Measurements from ENCODE around the gene CYP24A1. TPM values are rescaled to one million over a fixed set of nuclear protein-coding genes. Genes with fewer than 3 reads are reported as not detected.
A peak's percentile ranks its signal among the peaks of the same experiment; 100 is the strongest.

The CYP24A1 gene
- total and polyA plus RNA-seq, 2 of the 13 experiments (the other 11 are each of a cell fraction or from before 2014, with no cell fraction given): 9.4 to 32.7 TPM

- TF ChIP-seq ZXDC (CRISPR knock-in tag; IDR thresholded peaks at IDR 0.05): no peak
- TF ChIP-seq ASH2L (IDR thresholded peaks at IDR 0.05; ENCODE audit: insufficient read length, low read depth, low read length): peak; percentile 23
- TF ChIP-seq U2AF1 (optimal IDR thresholded peaks at IDR 0.05; ENCODE audit: low read depth, low read length): no peak
- peak; percentile 69 for TF ChIP-seq SMC3 (IDR thresholded peaks at IDR 0.05; ENCODE audit: low read length)
- TF ChIP-seq TIGD3 (CRISPR knock-in tag; IDR thresholded peaks at IDR 0.05; ENCODE audit: borderline replicate concordance): no peak
- no peak for TF ChIP-seq TRAFD1 (CRISPR knock-in tag; IDR thresholded peaks at IDR 0.05; ENCODE audit: borderline replicate concordance)
- TF ChIP-seq ZBTB4 (CRISPR knock-in tag; IDR thresholded peaks at IDR 0.05; ENCODE audit: borderline replicate concordance): no peak
- no peak for TF ChIP-seq PRDM4 (CRISPR knock-in tag; IDR thresholded peaks at IDR 0.05; ENCODE audit: borderline replicate concordance)
- TF ChIP-seq MXD3 (CRISPR knock-in tag; IDR thresholded peaks at IDR 0.05): no peak
- no peak for TF ChIP-seq KDM3A (CRISPR knock-in tag; IDR thresholded peaks at IDR 0.05; ENCODE audit: low read depth)
- peak; percentile 35; the same call in 1 of the 2 replicates for TF ChIP-seq RAD21 (CRISPR knock-in tag; IDR thresholded peaks at IDR 0.05)
- no peak for TF ChIP-seq HMGA1 (CRISPR knock-in tag; conservative IDR thresholded peaks at IDR 0.05)
- TF ChIP-seq KDM5A (IDR thresholded peaks at IDR 0.05; ENCODE audit: borderline replicate concordance, low read length): 0 out of 2 replicates have a peak, but pooled peaks have one; percentile 29
Measured at GRCh38 chr20:54219751-54220426, 46.1 kb upstream of the CYP24A1 start (continued).
